ENCODE data around the gene PRELID2. TPM values are rescaled to one million over a fixed set of nuclear protein-coding genes. Genes with fewer than 3 reads are reported as not detected.
A peak's percentile ranks its signal among the peaks of the same experiment; 100 is the strongest.

Gene PRELID2
- polyA plus RNA-seq, 1 of the 3 experiments (the other 2 are of a cell fraction): 5.3 TPM

- H3K36me3 ChIP-seq (replicated peaks in 1 of 2; ENCODE audit: control insufficient read depth in 1 of 2, insufficient read depth in 2 of 2, low read length in 1 of 2): no peaks in the 10 kb centered on the region
- peaks cover 15% of the 10 kb centered on the region; the same call in 1 of the 2 replicates for H3K79me2 ChIP-seq (ENCODE audit: insufficient read depth)
- no peak for DNase-seq
- H4K20me1 ChIP-seq (ENCODE audit: insufficient read depth): no peaks in the 10 kb centered on the region
- 21% methylated on average over 1 of the region's 1 CpG for WGBS (ENCODE audit: low lambda C conversion rate)
- peak overlapping the region; percentile 30; the same call in 1 of the 2 replicates for H3K4me2 ChIP-seq
- H2AFZ ChIP-seq (ENCODE audit: low read depth): no peak overlapping the region
- no peaks in the 10 kb centered on the region for H3K27me3 ChIP-seq (ENCODE audit: insufficient read depth)
- peaks cover 7 to 34% of the 10 kb centered on the region in 2 experiments for H3K4me1 ChIP-seq (ENCODE audit: control insufficient read depth in 1 of 2, insufficient read depth in 2 of 2, low read depth in 1 of 2, low read length in 1 of 2)
- no peak for TF ChIP-seq CHD2 (IDR thresholded peaks at IDR 0.05; ENCODE audit: low read length, partially characterized antibody)
- TF ChIP-seq TAF1 (IDR thresholded peaks at IDR 0.05; ENCODE audit: borderline replicate concordance, low read depth, low read length): no peak
- TF ChIP-seq PBX3 (IDR thresholded peaks at IDR 0.05): 0 out of 2 replicates have a peak, but pooled peaks have one; percentile 6
- TF ChIP-seq EZH2phosphoT487 (IDR thresholded peaks at IDR 0.05; ENCODE audit: borderline replicate concordance, low read depth): no peak
- TF ChIP-seq ELF1 (IDR thresholded peaks at IDR 0.05): no peak
- no peak for TF ChIP-seq MXI1 (IDR thresholded peaks at IDR 0.05; ENCODE audit: low read depth, low read length)
- peak; percentile 17; the same call in 1 of the 2 replicates for TF ChIP-seq TCF12 (IDR thresholded peaks at IDR 0.05)
- no peak for TF ChIP-seq IRF3 (IDR thresholded peaks at IDR 0.05; ENCODE audit: low read depth, low read length)
- 0 out of 4 replicates have a peak, but pooled peaks of 1 of the 2 experiments have one; percentile 18 for TF ChIP-seq EP300 (IDR thresholded peaks at IDR 0.05; ENCODE audit: borderline replicate concordance in 1 of 2, low read depth in 1 of 2, low read length in 1 of 2)
- H3K9me2 ChIP-seq: no peaks in the 10 kb centered on the region
- H3K9me3 ChIP-seq: no peaks in the 10 kb centered on the region
- ChIA-PET CTCF (interaction anchor here (0.7 to 3.6 kb wide), 4 partner anchors 12 to 1627 kb away, joined by 3 to 12 read pairs (median 3); no protein-coding TSS in a partner anchor), POLR2A (no interaction called here)
- H3K9ac ChIP-seq: 0 out of 2 replicates have a peak overlapping the region, but pooled peaks have one; percentile 0
- H3K27ac ChIP-seq (ENCODE audit: low read depth in 2 of 2, low read length in 1 of 2): peak overlapping the region in 1 of 2 experiments; percentile 50; a peak in 3 of 4 replicates
- H3F3A ChIP-seq (replicated peaks; ENCODE audit: insufficient read depth): peaks cover 21% of the 10 kb centered on the region
- no peak overlapping the region; a peak in 1 of 4 replicates for H3K4me3 ChIP-seq (ENCODE audit: low read depth in 2 of 2, low read length in 1 of 2)
Observed at GRCh38 chr5:145830594-145830993, 4.5 kb downstream of the PRELID2 start.

- H3K4me2 ChIP-seq: peak overlapping the region; percentile 30; the same call in 1 of the 2 replicates
- no peaks in the 10 kb centered on the region for H3K9me3 ChIP-seq
- POLR2A ChIA-PET: no interaction called here
- DNase-seq: no peak
- H3K27ac ChIP-seq (ENCODE audit: low read depth in 2 of 2, low read length in 1 of 2): peak overlapping the region in 1 of 2 experiments; percentile 50; a peak in 2 of 4 replicates
- no peaks in the 10 kb centered on the region for H3K27me3 ChIP-seq (ENCODE audit: insufficient read depth)
- H3K4me3 ChIP-seq (ENCODE audit: low read depth in 2 of 2, low read length in 1 of 2): no peak overlapping the region
- peaks cover 15% of the 10 kb centered on the region; the same call in 1 of the 2 replicates for H3K79me2 ChIP-seq (ENCODE audit: insufficient read depth)
- 0 out of 2 replicates have a peak overlapping the region, but pooled peaks have one; percentile 0 for H3K9ac ChIP-seq
- H3K36me3 ChIP-seq (replicated peaks in 1 of 2; ENCODE audit: control insufficient read depth in 1 of 2, insufficient read depth in 2 of 2, low read length in 1 of 2): no peaks in the 10 kb centered on the region
- H3K9me2 ChIP-seq: no peaks in the 10 kb centered on the region
- peaks cover 3 to 34% of the 10 kb centered on the region in 2 experiments for H3K4me1 ChIP-seq (ENCODE audit: control insufficient read depth in 1 of 2, insufficient read depth in 2 of 2, low read depth in 1 of 2, low read length in 1 of 2)
- CTCF ChIA-PET: interaction anchor here (1.1 to 3.6 kb wide), 5 partner anchors 58 to 1626 kb away, joined by 3 to 12 read pairs (median 3); no protein-coding TSS in a partner anchor
- peaks cover 21% of the 10 kb centered on the region for H3F3A ChIP-seq (replicated peaks; ENCODE audit: insufficient read depth)
- no peaks in the 10 kb centered on the region for H4K20me1 ChIP-seq (ENCODE audit: insufficient read depth)
- H2AFZ ChIP-seq (ENCODE audit: low read depth): no peak overlapping the region
- no peak for TF ChIP-seq PBX3 (IDR thresholded peaks at IDR 0.05)
- TF ChIP-seq GATA2 (CRISPR knock-in tag; IDR thresholded peaks at IDR 0.05): no peak
- TF ChIP-seq RAD21 (IDR thresholded peaks at IDR 0.05; ENCODE audit: low read length): no peak
- no peak; the same call in 1 of the 2 replicates for TF ChIP-seq NFIC (IDR thresholded peaks at IDR 0.05; ENCODE audit: borderline replicate concordance)
- no peak for TF ChIP-seq SIN3A (IDR thresholded peaks at IDR 0.05; ENCODE audit: borderline replicate concordance, low read depth, low read length)
- TF ChIP-seq TEAD4 (IDR thresholded peaks at IDR 0.05; ENCODE audit: borderline replicate concordance, insufficient read depth): no peak
- TF ChIP-seq EP300 (IDR thresholded peaks at IDR 0.05; ENCODE audit: borderline replicate concordance in 1 of 2, low read depth in 1 of 2, low read length in 1 of 2): no peak
- TF ChIP-seq ELF1 (IDR thresholded peaks at IDR 0.05): no peak
- no peak for TF ChIP-seq MEF2A (IDR thresholded peaks at IDR 0.05; ENCODE audit: borderline replicate concordance, low read depth)
- no peak for TF ChIP-seq MXI1 (IDR thresholded peaks at IDR 0.05; ENCODE audit: low read depth, low read length)
- no peak for TF ChIP-seq FOSL2 (IDR thresholded peaks at IDR 0.05; ENCODE audit: borderline replicate concordance, low read depth)
- no peak for TF ChIP-seq RFX5 (IDR thresholded peaks at IDR 0.05; ENCODE audit: low read length)
- no peak for TF ChIP-seq IRF3 (IDR thresholded peaks at IDR 0.05; ENCODE audit: low read depth, low read length)
- TF ChIP-seq FOXJ3 (CRISPR knock-in tag; IDR thresholded peaks at IDR 0.05): no peak
- no peak for TF ChIP-seq CTCF (IDR thresholded peaks at IDR 0.05)
Observed at GRCh38 chr5:145829708-145830361, 5.3 kb downstream of the PRELID2 start.

Measured in SK-N-SH (cell line).